ENCODE data around the gene PHAF1. TPM values are rescaled to one million over a fixed set of nuclear protein-coding genes. Genes with fewer than 3 reads are reported as not detected.

Gene PHAF1
- total and polyA plus RNA-seq, 2 of the 8 experiments (the other 6 are each of a cell fraction or from before 2014, with no cell fraction given) = 18.6 to 26.4 TPM

DNA sequence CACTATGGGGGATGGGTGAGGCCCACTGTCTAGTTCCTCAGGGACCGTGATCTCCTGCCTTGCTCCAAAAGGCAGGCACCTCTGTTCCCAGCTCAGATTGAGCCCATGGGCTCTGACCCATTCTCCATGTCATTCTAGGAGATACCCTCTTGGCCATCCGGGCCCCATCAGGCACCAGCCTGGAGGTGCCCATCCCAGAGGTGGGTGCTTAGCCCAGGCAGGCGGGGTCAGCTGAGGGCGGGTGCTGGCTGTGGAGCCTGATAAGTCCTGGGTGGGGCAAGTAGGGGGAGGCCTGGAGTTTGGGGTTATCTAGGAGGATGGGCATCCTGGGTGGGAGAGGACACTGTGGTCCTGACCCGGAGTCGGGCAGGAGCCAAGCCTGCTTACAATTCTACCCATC is 84.5 kb downstream of the PHAF1 start:
- Histone ChIP-seq H2BK5ac (ENCODE audit: low read depth, low read length) (no peak overlapping the region), H3K23ac (ENCODE audit: insufficient read length) (no peak overlapping the region), H3K4me3 (ENCODE audit: extremely low read depth in 1 of 4, insufficient read depth in 2 of 4, low read depth in 3 of 4, low read length in 4 of 4) (no peak overlapping the region), H2BK15ac (ENCODE audit: low read length) (no peak overlapping the region), H3K79me1 (ENCODE audit: low read depth, low read length) (peaks cover 10% of the 10 kb centered on the region), H2BK12ac (ENCODE audit: low read depth, low read length) (no peak overlapping the region), H4K91ac (replicated peaks; ENCODE audit: insufficient read length, low read length) (no peak overlapping the region), H3K27ac (ENCODE audit: low read depth, low read length) (no peak overlapping the region), H4K8ac (ENCODE audit: extremely low read depth, insufficient read depth, low read length) (no peak overlapping the region), H3K79me2 (ENCODE audit: control insufficient read depth in 1 of 2, insufficient read depth in 2 of 2, low read length in 2 of 2) (peaks cover 8 to 17% of the 10 kb centered on the region in 2 experiments), H3K36me3 (ENCODE audit: control insufficient read depth in 2 of 4, insufficient read depth in 4 of 4, low read length in 3 of 4) (peaks cover 18 to 44% (median 34%) of the 10 kb centered on the region in 4 experiments), H2BK20ac (ENCODE audit: low read length) (no peak overlapping the region), H3K4me1 (replicated peaks in 1 of 4; ENCODE audit: control insufficient read depth in 3 of 4, insufficient read depth in 4 of 4, low read length in 3 of 4) (peaks cover 0 to 12% (median 7%) of the 10 kb centered on the region in 4 experiments; a peak in 5 of 7 replicates), H4K20me1 (replicated peaks in 1 of 2; ENCODE audit: control insufficient read depth in 1 of 2, insufficient read depth in 2 of 2, low read length in 2 of 2) (peaks cover 5 to 29% of the 10 kb centered on the region in 2 experiments), H3K23me2 (ENCODE audit: low read depth, low read length) (peaks cover 9% of the 10 kb centered on the region), H3K27me3 (replicated peaks in 1 of 4; ENCODE audit: control insufficient read depth in 3 of 4, extremely low read depth in 1 of 4, insufficient read depth in 3 of 4, low read length in 3 of 4) (no peaks in the 10 kb centered on the region), H3K4ac (replicated peaks; ENCODE audit: insufficient read length, low read depth, low read length) (no peak overlapping the region), H3K9ac (replicated peaks in 1 of 4; ENCODE audit: extremely low read depth in 1 of 4, low read depth in 3 of 4, low read length in 3 of 4) (no peak overlapping the region), H3K4me2 (ENCODE audit: insufficient read depth in 1 of 2, low read depth in 2 of 2, low read length in 2 of 2) (no peak overlapping the region; a peak in 1 of 4 replicates), H3K9me3 (ENCODE audit: insufficient read depth in 2 of 2, low read depth in 1 of 2, low read length in 1 of 2) (no peaks in the 10 kb centered on the region), H2AFZ (ENCODE audit: low read length) (no peak overlapping the region), H4K5ac (ENCODE audit: insufficient read length, low read depth, low read length) (no peak overlapping the region), H3K56ac (replicated peaks; ENCODE audit: insufficient read length, low read depth, low read length) (no peak overlapping the region), H2BK120ac (replicated peaks; ENCODE audit: low read depth, low read length) (no peak overlapping the region), H3K18ac (ENCODE audit: extremely low read depth, low read length) (no peak overlapping the region), H3K14ac (ENCODE audit: insufficient read length) (no peak overlapping the region), H2AK5ac (ENCODE audit: low read depth, low read length) (no peak overlapping the region)
- no peak for FAIRE-seq
- no peak for DNase-seq (ENCODE audit: low read depth in 1 of 2, low spot score in 2 of 2)
- CTCF ChIA-PET (ENCODE audit: partially characterized antibody) = interaction anchor here (1.3 to 8.7 kb wide), 5 partner anchors 9 to 91 kb away, joined by 3 to 111 read pairs (median 6); no protein-coding TSS in a partner anchor
- POLR2A ChIA-PET (ENCODE audit: partially characterized antibody) = interaction anchor here (0.8 to 1.3 kb wide), 4 partner anchors 10 to 53 kb away, joined by 3 to 5 read pairs (median 3); partner anchors contain the start of genes B3GNT9 and FHOD1
- TF ChIP-seq CBX5 (IDR thresholded peaks at IDR 0.05; ENCODE audit: low read depth, low read length) (no peak), CTBP2 (IDR thresholded peaks at IDR 0.05; ENCODE audit: borderline replicate concordance, insufficient read depth, insufficient read length, low read length) (no peak), SIRT6 (IDR thresholded peaks at IDR 0.05; ENCODE audit: low read length) (no peak), GABPA (IDR thresholded peaks at IDR 0.05; ENCODE audit: borderline replicate concordance, insufficient read depth, low read length) (no peak), SUZ12 (IDR thresholded peaks at IDR 0.05; ENCODE audit: low read length) (no peak), YY1 (IDR thresholded peaks at IDR 0.05; ENCODE audit: low read depth, low read length) (no peak), CREB1 (IDR thresholded peaks at IDR 0.05) (no peak), NANOG (IDR thresholded peaks at IDR 0.05; ENCODE audit: insufficient read depth, low read depth, low read length, poor library complexity, severe bottlenecking) (no peak), TCF12 (IDR thresholded peaks at IDR 0.05; ENCODE audit: low read depth, low read length) (no peak), SP4 (IDR thresholded peaks at IDR 0.05; ENCODE audit: low read length) (no peak), TBP (IDR thresholded peaks at IDR 0.05; ENCODE audit: low read depth, low read length) (no peak), JUN (IDR thresholded peaks at IDR 0.05; ENCODE audit: low read depth, low read length) (no peak), FOSL1 (IDR thresholded peaks at IDR 0.05; ENCODE audit: insufficient read depth, low read depth, low read length) (no peak)
- 79% methylated on average over 6 of the region's 6 CpGs; no CpG with 5 or more reads in 1 of the 2 experiments for WGBS, 2 experiments (ENCODE audit: extremely low coverage in 1 of 2, insufficient coverage in 1 of 2, insufficient read length in 1 of 2, insufficient replicate concordance in 2 of 2, low coverage in 1 of 2, low lambda C conversion rate in 2 of 2, missing lambda C conversion rate in 1 of 2)

All from H1 (cell line).